Kidney epithelial cell (primary cell): ENCODE data around the gene CDK14. TPM values are rescaled to one million over a fixed set of nuclear protein-coding genes. Genes with fewer than 3 reads are reported as not detected.
A peak's percentile ranks its signal among the peaks of the same experiment; 100 is the strongest.

Experiments used
- DNase-seq: peaks from one replicate; pipeline ENCODE4 v3.0.0-alpha.2; 2010; ENCODE audit warnings: low read depth
- H3K27me3 ChIP-seq: 2 replicates; pipeline ENCODE4 v1.6.0; 2011; ENCODE audit warnings: low read length; ENCODE audit not compliant: control insufficient read depth, insufficient read depth
- H3K36me3 ChIP-seq: 2 replicates; pipeline ENCODE4 v1.5.1; 2011; ENCODE audit warnings: low read length; ENCODE audit not compliant: control insufficient read depth, insufficient read depth
- H3K4me3 ChIP-seq: 2 replicates; pipeline ENCODE4 v1.5.1; 2011; ENCODE audit warnings: low read depth, mild to moderate bottlenecking, control low read depth, low read length
- CTCF ChIP-seq: IDR thresholded peaks from 2 replicates; pipeline ENCODE4 v1.5.1; 2011; ENCODE audit warnings: mild to moderate bottlenecking, moderate library complexity, low read length, control low read depth, inconsistent platforms; ENCODE audit not compliant: insufficient read depth, poor library complexity, severe bottlenecking
- total RNA-seq: library from RNA; depleted of rRNA; stranded (reverse); fragments of >200 nt; gene quantifications from 2 replicates; pipeline ENCODE4 v1.2.3, GENCODE V29; 2015

The CDK14 gene
- total RNA-seq, 1 donor from 2014 or later: 18.2 TPM

DNA sequence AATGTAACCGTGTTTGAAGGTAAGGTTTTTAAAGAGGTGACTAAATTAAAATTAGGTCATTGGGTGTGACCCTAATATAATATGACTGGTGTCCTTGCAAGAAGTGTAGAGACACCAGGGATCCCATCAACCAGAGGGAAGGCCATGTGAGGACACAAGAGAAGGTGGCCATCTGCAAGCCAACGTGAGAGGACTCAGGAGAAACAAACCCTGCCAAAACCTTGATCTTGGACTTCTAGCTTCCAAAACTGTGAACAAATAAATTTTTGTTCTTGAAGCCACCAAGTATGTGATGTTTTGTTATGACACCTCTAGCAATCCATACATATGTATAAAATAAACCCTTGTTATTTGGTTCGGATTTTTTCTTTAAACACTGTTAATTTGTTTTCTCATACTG is 144.3 kb downstream of the CDK14 start:
- Histone ChIP-seq H3K27me3 (no peaks in the 10 kb centered on the region), H3K4me3 (no peak overlapping the region), H3K36me3 (no peaks in the 10 kb centered on the region)
- no peak for TF ChIP-seq CTCF
- DNase-seq: no peak

- H3K27me3 ChIP-seq: no peaks in the 10 kb centered on the region
- no peak for DNase-seq
- TF ChIP-seq CTCF: no peak
These were observed 147.5 kb downstream of the CDK14 start for GRCh38 chr7:90743626-90744025.

GRCh38 chr7:90747516-90747915 is 151.4 kb downstream of the CDK14 start:
- TF ChIP-seq CTCF: no peak
- no peak overlapping the region for H3K4me3 ChIP-seq
- H3K36me3 ChIP-seq: no peaks in the 10 kb centered on the region
- no peaks in the 10 kb centered on the region for H3K27me3 ChIP-seq
- DNase-seq: no peak

More at GRCh38 chr7:90743626-90744025, 147.5 kb downstream of the CDK14 start:
- H3K36me3 ChIP-seq: no peaks in the 10 kb centered on the region
- no peak overlapping the region for H3K4me3 ChIP-seq

DNA sequence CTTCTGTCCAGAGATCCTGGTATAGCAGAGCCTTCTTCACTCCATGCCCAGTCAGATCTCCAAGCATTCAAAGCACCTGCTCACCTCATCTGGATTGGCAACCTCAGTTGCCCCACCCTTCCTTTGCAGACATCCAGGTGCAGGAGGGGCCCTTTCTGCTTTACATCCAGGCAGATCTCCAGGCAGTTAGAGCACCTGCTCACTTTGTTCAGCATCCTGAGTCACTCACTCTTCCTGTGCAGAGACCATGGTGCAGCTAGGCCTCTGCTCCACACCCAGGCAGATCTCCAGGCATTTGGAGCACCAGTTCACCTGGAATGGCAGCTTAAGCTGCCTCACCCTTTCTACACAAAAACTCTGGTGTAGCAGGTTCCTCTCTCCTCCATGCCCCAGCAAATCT is 153.1 kb downstream of the CDK14 start:
- H3K4me3 ChIP-seq: no peak overlapping the region
- DNase-seq: no peak
- no peaks in the 10 kb centered on the region for H3K27me3 ChIP-seq
- no peak for TF ChIP-seq CTCF
- no peaks in the 10 kb centered on the region for H3K36me3 ChIP-seq

DNA sequence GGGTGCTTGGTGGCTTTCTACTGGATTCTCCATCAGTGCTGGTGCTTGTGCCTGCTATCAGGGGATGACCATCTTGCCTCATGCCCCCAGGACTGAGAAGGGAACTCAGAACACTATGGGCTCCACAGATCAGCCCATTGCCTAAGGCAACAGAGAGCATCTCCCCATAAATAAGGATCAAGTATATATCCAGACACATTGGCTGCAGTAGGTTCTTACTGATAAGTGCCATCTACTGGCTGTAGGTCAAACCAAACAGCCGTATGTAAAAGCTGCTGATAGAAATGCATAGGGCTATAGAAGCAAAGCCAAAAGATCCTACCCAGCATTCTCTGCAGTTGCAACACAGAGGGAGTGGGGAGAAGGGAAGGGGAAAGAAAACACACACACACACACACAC is 153.7 kb downstream of the CDK14 start:
- DNase-seq: no peak

More for the DNA sequence above, 153.7 kb downstream of the CDK14 start:
- TF ChIP-seq CTCF: peak; percentile 7
- H3K36me3 ChIP-seq: no peaks in the 10 kb centered on the region
- no peaks in the 10 kb centered on the region for H3K27me3 ChIP-seq
- H3K4me3 ChIP-seq: no peak overlapping the region
